NCI-H1417 treated with DMSO at 0.1 percent for 48 hours (cell line): ENCODE data around the gene DUSP16.

Experiments used
- DNase-seq: peaks from one replicate; lab custom pipeline; 2025; lab: John Stamatoyannopoulos, UW

The DUSP16 gene

GRCh38 chr12:12440784-12441428 lies 121.8 kb downstream of the DUSP16 start:
- no peak for DNase-seq

GRCh38 chr12:12439636-12440035 lies 123.0 kb downstream of the DUSP16 start:
- DNase-seq = no peak

- no peak for DNase-seq
Measured at GRCh38 chr12:12436831-12437345, 125.8 kb downstream of the DUSP16 start.

GRCh38 chr12:12433203-12433731 lies 129.4 kb downstream of the DUSP16 start:
- no peak for DNase-seq

- no peak for DNase-seq
Measured at GRCh38 chr12:12432364-12432763, 130.3 kb downstream of the DUSP16 start.

- DNase-seq = no peak
Measured at GRCh38 chr12:12428961-12429657, 133.6 kb downstream of the DUSP16 start.

GRCh38 chr12:12428047-12428446 lies 134.6 kb downstream of the DUSP16 start:
- no peak for DNase-seq

- DNase-seq = no peak
Measured at GRCh38 chr12:12427568-12427967, 135.1 kb downstream of the DUSP16 start.

- no peak for DNase-seq
Measured at GRCh38 chr12:12425616-12426015, 137.0 kb downstream of the DUSP16 start.

- no peak for DNase-seq
Measured at GRCh38 chr12:12425001-12425400, 137.7 kb downstream of the DUSP16 start.
